Measurements from ENCODE around the gene PARVA. TPM values are rescaled to one million over a fixed set of nuclear protein-coding genes. Genes with fewer than 3 reads are reported as not detected.

Gene PARVA
- total and polyA plus RNA-seq, 12 donors = 20.1 to 84.8 (median 67.0) TPM

DNA sequence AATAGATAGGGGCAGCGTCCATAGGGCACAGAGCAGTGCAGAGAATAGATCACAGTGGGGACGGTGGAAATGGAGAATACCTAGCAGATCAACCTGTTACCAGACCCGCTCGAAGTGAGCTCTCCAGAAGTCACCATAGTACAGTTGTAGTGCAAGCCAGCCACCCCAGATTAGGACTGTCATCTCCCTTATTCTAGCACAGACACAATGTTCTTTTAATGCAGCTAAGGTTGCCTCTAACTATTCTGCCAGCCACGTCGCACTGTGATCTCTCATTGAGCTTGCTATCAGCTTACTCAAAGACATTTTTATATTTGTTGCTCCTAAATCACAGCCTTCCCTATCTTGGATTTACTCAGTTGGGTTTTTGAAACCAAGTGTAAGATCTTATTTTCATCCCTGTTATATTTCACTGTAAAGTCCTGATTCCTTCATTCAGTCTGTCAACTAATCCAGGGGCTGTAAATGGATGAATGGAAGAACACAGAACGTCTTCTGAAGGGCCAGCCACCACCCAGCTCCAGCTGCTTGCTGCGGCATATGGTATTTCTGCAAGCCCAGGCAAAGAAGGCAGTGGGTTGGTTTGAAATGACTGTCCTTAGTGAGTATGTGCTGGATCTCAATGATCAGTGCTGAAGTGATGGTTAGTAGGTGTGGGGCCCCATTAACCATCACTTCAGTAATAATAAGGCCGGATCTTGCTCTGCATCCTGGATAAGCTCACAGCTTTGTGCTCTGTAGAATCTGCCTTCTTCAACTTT is 3.4 kb downstream of the PARVA start:
- Histone ChIP-seq H3K27ac (peak overlapping the region in 7 of 10 donors; percentile 5 to 59 (median 39)), H3K4me3 (no peak overlapping the region), H3K4me1 (peaks cover 5 to 85% (median 56%) of the 10 kb centered on the region in 9 donors), H3K36me3 (peaks cover 0 to 14% (median 0%) of the 10 kb centered on the region in 9 donors), H3K27me3 (peaks cover 0 to 28% (median 0%) of the 10 kb centered on the region in 7 donors), H3K9me3 (no peaks in the 10 kb centered on the region)
- peak in 1 of 8 donors; percentile 69 for ATAC-seq
- DNase-seq = no peak
- 72 to 78% methylated on average over 9 of the region's 9 CpGs for WGBS, 2 donors
- intact Hi-C loops (cut with DNase I) = no loop called here
- TF ChIP-seq, protein P1, sequence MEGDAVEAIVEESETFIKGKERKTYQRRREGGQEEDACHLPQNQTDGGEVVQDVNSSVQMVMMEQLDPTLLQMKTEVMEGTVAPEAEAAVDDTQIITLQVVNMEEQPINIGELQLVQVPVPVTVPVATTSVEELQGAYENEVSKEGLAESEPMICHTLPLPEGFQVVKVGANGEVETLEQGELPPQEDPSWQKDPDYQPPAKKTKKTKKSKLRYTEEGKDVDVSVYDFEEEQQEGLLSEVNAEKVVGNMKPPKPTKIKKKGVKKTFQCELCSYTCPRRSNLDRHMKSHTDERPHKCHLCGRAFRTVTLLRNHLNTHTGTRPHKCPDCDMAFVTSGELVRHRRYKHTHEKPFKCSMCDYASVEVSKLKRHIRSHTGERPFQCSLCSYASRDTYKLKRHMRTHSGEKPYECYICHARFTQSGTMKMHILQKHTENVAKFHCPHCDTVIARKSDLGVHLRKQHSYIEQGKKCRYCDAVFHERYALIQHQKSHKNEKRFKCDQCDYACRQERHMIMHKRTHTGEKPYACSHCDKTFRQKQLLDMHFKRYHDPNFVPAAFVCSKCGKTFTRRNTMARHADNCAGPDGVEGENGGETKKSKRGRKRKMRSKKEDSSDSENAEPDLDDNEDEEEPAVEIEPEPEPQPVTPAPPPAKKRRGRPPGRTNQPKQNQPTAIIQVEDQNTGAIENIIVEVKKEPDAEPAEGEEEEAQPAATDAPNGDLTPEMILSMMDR (IDR thresholded peaks at IDR 0.05) = no peak

DNA sequence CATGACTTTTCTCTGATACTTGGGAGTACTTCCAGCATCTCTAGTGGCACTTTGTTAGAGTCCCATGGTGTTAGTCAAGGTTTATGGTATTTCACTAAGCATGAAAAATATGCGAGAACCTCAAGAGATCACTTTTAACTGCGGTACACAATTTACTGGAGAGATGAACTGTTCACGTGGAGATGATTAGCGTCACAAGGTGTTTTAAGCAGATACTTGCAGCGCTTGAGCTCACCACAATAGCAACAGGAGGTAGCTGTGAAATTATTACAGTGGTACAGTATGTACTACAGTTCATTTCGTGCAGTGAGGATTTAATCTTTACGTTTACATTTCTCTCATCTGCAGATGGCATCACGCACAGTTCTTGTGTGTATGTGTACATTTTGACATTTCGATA is 4.5 kb downstream of the PARVA start:
- DNase-seq = no peak
- Histone ChIP-seq H3K36me3 (peaks cover 0 to 14% (median 0%) of the 10 kb centered on the region in 9 donors), H3K27me3 (peaks cover 0 to 17% (median 0%) of the 10 kb centered on the region in 7 donors), H3K27ac (peak overlapping the region in 3 of 10 donors; percentile 0 to 44 (median 35)), H3K4me1 (peaks cover 5 to 86% (median 57%) of the 10 kb centered on the region in 9 donors), H3K9me3 (no peaks in the 10 kb centered on the region), H3K4me3 (no peak overlapping the region)
- TF ChIP-seq, protein P1 (IDR thresholded peaks at IDR 0.05) = no peak
- peak in 1 of 8 donors; percentile 71 for ATAC-seq
- intact Hi-C loops (cut with DNase I) = no loop called here
- WGBS, 2 donors = 62 to 73% methylated on average over 9 of the region's 9 CpGs

DNA sequence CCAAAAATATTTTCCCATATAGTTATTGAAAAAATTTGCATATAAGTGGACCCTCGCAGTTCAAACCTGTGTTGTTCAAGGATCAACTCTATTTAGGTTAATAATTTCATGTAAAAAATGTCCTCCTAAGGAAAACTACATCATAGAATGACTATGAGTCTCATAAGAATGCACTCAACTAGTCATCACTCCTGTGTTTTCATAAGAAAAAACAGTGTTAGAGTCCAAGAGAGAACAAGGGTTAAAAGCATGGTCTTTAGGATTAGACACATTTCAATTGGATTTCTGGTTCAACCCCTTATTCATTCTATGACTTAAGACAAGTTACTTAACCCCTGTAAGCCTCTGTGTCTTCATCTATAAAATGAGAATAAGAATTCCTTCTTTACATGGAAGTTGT is 5.1 kb downstream of the PARVA start:
- ATAC-seq = no peak
- peaks cover 0 to 14% (median 0%) of the 10 kb centered on the region in 9 donors for H3K36me3 ChIP-seq
- H3K27me3 ChIP-seq = peaks cover 0 to 11% (median 0%) of the 10 kb centered on the region in 7 donors
- H3K27ac ChIP-seq = peak overlapping the region in 1 of 10 donors; percentile 44
- no peaks in the 10 kb centered on the region for H3K9me3 ChIP-seq
- TF ChIP-seq, protein P1 (IDR thresholded peaks at IDR 0.05) = no peak
- peaks cover 7 to 86% (median 56%) of the 10 kb centered on the region in 9 donors for H3K4me1 ChIP-seq
- no peak for DNase-seq
- H3K4me3 ChIP-seq = no peak overlapping the region
- 95 to 98% methylated on average over 1 of the region's 1 CpG for WGBS, 2 donors
- intact Hi-C loops (cut with DNase I) = no loop called here

DNA sequence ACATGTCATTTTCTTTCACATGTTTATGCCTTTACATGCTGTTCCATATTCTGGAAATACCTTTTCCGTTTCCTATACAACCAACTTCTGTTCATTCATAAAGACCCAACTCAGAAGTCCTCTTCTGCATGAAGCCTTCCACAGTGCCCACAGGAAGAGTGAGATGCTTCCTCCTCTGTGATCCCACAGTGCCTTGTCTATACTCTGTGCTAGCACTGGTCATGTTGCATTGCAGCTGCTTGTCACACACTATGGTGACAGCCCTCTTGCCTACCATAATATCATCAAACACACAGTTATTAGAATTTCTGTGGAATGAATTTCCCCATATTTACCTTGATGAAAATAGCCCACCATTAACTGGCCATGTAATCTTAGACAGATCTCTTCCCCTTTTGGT is 8.9 kb downstream of the PARVA start:
- ATAC-seq (no peak), DNase-seq (no peak)
- Histone ChIP-seq H3K4me1 (peaks cover 8 to 91% (median 66%) of the 10 kb centered on the region in 9 donors), H3K27ac (no peak overlapping the region), H3K27me3 (no peaks in the 10 kb centered on the region), H3K4me3 (no peak overlapping the region), H3K36me3 (peaks cover 0 to 10% (median 0%) of the 10 kb centered on the region in 9 donors), H3K9me3 (no peaks in the 10 kb centered on the region)
- TF ChIP-seq, protein P1 (IDR thresholded peaks at IDR 0.05) = no peak
- 96 to 97% methylated on average over 1 of the region's 1 CpG for WGBS, 2 donors
- intact Hi-C loops (cut with DNase I) = no loop called here
